ENCODE data around the gene CFL1. TPM values are rescaled to one million over a fixed set of nuclear protein-coding genes. Genes with fewer than 3 reads are reported as not detected.
"Not testable (repeated sequence)": the region's sequence is repeated elsewhere in the genome, so short reads cannot be mapped to it uniquely, and the experiment has no call there.

Gene CFL1
- total RNA-seq, 1 donor from 2014 or later: 2,365 TPM

DNA sequence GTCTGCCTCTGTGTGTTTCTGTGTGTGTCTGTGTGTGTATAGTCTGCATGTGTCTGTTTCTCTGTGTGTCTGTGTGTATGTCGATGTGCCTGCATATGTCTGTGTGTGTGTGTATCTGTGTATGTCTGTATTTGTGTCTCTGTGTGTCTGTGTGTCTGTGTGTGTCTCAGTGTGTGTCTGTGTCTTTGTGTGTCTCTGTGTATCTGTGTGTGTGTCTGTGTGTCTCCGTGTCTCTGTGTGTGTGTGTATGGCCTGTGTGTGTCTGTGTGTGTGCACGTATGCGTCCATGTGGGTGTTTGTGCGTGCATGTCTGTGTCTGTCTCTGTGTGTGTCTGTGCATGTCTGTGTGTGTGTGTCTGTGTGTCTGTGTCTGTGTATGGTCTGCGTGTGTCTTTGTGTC lies 23.8 kb downstream of the CFL1 start:
- peak overlapping the region; percentile 65 for H3K4me3 ChIP-seq (ENCODE audit: low read depth, low read length)
- TF ChIP-seq CTCF (conservative IDR thresholded peaks at IDR 0.05; ENCODE audit: low read depth, low read length): no peak

GRCh38 chr11:65833297-65834030 lies 24.5 kb downstream of the CFL1 start, which contains the start of gene SNX32:
Gene SNX32 (plus strand): TSS chr11:65833963. CDS start chr11:65834066, 103 bp downstream.
- no peak for DNase-seq (ENCODE audit: low read depth)
- peak within 1 kb of the TSS; percentile 65 for H3K4me3 ChIP-seq (ENCODE audit: low read depth, low read length)
- TF ChIP-seq CTCF (conservative IDR thresholded peaks at IDR 0.05; ENCODE audit: low read depth, low read length): no peak

More for the DNA sequence above, 23.8 kb downstream of the CFL1 start:
- no peak for DNase-seq (ENCODE audit: low read depth)

GRCh38 chr11:65832231-65832630 lies 25.7 kb downstream of the CFL1 start:
- not testable (repeated sequence) for H3K4me3 ChIP-seq (ENCODE audit: low read depth, low read length); DNase-seq (ENCODE audit: low read depth)

DNA sequence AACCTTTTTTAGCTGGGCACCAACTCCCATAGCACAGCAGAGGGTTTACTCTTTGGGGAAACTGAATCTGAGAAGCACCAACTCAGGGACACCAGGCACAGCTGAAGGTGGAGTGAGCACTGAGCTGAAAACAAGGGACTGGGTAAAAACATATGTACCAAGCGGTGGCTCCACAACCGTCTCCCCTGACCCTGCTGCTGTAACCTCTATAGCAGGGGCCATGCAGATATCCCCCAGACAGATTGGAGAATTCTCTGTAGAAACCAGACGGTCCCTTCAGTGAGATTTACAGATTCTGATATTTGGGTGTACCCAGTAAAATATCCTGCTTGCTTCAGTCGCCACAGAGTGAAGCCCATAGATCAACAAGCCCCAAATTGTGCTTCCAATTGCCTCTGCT lies 28.5 kb downstream of the CFL1 start:
- H3K4me3 ChIP-seq (ENCODE audit: low read depth, low read length): no peak overlapping the region
- no peak for TF ChIP-seq CTCF (conservative IDR thresholded peaks at IDR 0.05; ENCODE audit: low read depth, low read length)
- DNase-seq (ENCODE audit: low read depth): no peak

- no peak overlapping the region for H3K4me3 ChIP-seq (ENCODE audit: low read depth, low read length)
- DNase-seq (ENCODE audit: low read depth): no peak
- TF ChIP-seq CTCF (conservative IDR thresholded peaks at IDR 0.05; ENCODE audit: low read depth, low read length): no peak
Observed at GRCh38 chr11:65826984-65827735, 30.8 kb downstream of the CFL1 start.

DNA sequence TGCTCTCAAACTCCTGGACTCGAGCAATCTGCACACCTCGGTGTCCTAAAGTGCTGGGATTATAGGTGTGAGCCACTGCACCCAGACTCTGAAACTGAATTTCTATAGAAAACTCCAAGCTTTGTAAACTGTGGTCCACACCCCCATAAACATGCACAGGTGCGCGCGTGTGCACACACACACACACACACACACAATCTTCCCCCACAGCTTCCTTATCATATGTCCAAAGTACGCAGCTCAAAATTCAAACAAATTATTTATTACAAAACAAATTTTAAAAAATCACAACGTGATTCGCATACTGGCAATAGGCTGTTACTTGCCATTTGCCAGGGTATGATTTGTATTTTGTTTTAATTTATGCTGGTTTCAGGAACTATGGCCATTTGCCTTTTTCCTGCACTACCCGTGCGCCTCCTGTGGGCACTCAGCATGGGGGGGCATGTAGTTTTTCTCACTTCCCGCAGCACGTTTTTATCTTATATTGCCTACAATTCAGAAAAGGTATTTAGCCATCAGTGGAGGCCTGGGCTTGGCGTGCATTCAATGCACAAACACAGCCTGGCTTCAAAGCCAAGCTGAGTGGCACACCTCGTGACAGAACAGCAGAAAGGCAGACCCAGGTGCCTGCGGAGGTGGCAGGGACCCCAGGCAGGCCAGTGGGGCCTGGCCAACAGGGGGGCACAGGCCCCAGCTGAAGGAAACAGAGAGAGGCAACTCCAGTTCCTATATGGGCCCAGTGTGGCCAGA lies 35.0 kb downstream of the CFL1 start:
- no peak for DNase-seq (ENCODE audit: low read depth)
- H3K4me3 ChIP-seq (ENCODE audit: low read depth, low read length): no peak overlapping the region
- no peak for TF ChIP-seq CTCF (conservative IDR thresholded peaks at IDR 0.05; ENCODE audit: low read depth, low read length)

- DNase-seq (ENCODE audit: low read depth): no peak
- no peak overlapping the region for H3K4me3 ChIP-seq (ENCODE audit: low read depth, low read length)
- TF ChIP-seq CTCF (conservative IDR thresholded peaks at IDR 0.05; ENCODE audit: low read depth, low read length): no peak
Observed at GRCh38 chr11:65821107-65821506, 36.9 kb downstream of the CFL1 start.
